OCI-LY7 (cell line): ENCODE results near the gene RAD21L1. TPM values are rescaled to one million over a fixed set of nuclear protein-coding genes. Genes with fewer than 3 reads are reported as not detected.

Experiments used
- BruUV-seq: library from RNA; stranded (reverse); fragments of 400-500 nt; replicated peaks from 2 replicates; lab custom pipeline; 2021; lab: Mats Ljungman, UMichigan
- CTCF ChIA-PET: fragments of 300-600 bp; sonication (Branson Sonifier 250); formaldehyde crosslinking; loops from one replicate; lab custom pipeline; 2022; ENCODE audit warnings: antibody characterized with exemption; ENCODE audit not compliant: unreplicated experiment; lab: Charles Lee
- POLR2A ChIA-PET: fragments of 300-600 bp; sonication (Branson Sonifier 250); formaldehyde crosslinking; loops from one replicate; lab custom pipeline; 2022; ENCODE audit warnings: antibody characterized with exemption; lab: Charles Lee
- DNase-seq: peaks from one replicate; pipeline ENCODE4 v3.0.0-alpha.2; 2015; ENCODE audit warnings: low spot score
- H2AFZ ChIP-seq: fragments of 200-600 bp; sonication (generic), shearing (Covaris generic); 2 replicates; pipeline ENCODE4 v1.6.1; 2014; ENCODE audit warnings: mild to moderate bottlenecking, antibody characterized with exemption, low read length, moderate library complexity
- H3K27ac ChIP-seq: fragments of 200-600 bp; sonication (generic); 2 replicates; pipeline ENCODE4 v1.5.1; 2014; ENCODE audit warnings: mixed run types, low read depth, mild to moderate bottlenecking, moderate library complexity, low read length, inconsistent platforms; ENCODE audit not compliant: poor library complexity, severe bottlenecking
- H3K36me3 ChIP-seq: fragments of 200-600 bp; sonication (generic); 2 replicates; pipeline ENCODE4 v1.6.1; 2014; ENCODE audit warnings: mild to moderate bottlenecking, antibody characterized with exemption, low read length, moderate library complexity, mixed read lengths; ENCODE audit not compliant: insufficient read depth
- H3K4me1 ChIP-seq: fragments of 200-600 bp; sonication (generic); 2 replicates; pipeline ENCODE4 v1.5.1; 2014; ENCODE audit warnings: mild to moderate bottlenecking, low read length; ENCODE audit not compliant: insufficient read depth, poor library complexity, severe bottlenecking
- H3K4me2 ChIP-seq: fragments of 200-600 bp; sonication (generic); 2 replicates; pipeline ENCODE4 v1.6.1; 2014; ENCODE audit warnings: mild to moderate bottlenecking, low read length
- H3K4me3 ChIP-seq: fragments of 200-600 bp; sonication (generic); 2 replicates; pipeline ENCODE4 v1.5.1; 2014; ENCODE audit warnings: mild to moderate bottlenecking, low read depth, low read length; ENCODE audit not compliant: poor library complexity, severe bottlenecking
- H3K79me2 ChIP-seq: fragments of 200-600 bp; sonication (generic); 2 replicates; pipeline ENCODE4 v1.6.1; 2016; ENCODE audit warnings: low read depth, mild to moderate bottlenecking, low read length, moderate library complexity, mixed read lengths; ENCODE audit not compliant: insufficient read depth
- H3K9me2 ChIP-seq: fragments of 200-600 bp; sonication (generic); 2 replicates; pipeline ENCODE4 v1.6.1; 2016; ENCODE audit warnings: mild to moderate bottlenecking, low read length, mixed read lengths; ENCODE audit not compliant: insufficient read depth
- H3K9me3 ChIP-seq: fragments of 200-600 bp; sonication (generic); 2 replicates; pipeline ENCODE4 v1.6.1; 2014; ENCODE audit warnings: mild to moderate bottlenecking, mixed run types, low read length, mixed read lengths
- H4K20me1 ChIP-seq: fragments of 200-600 bp; sonication (generic); 2 replicates; pipeline ENCODE4 v1.6.1; 2014; ENCODE audit warnings: mild to moderate bottlenecking, antibody characterized with exemption, low read length, moderate library complexity, mixed read lengths; ENCODE audit not compliant: insufficient read depth
- CTCF ChIP-seq: fragments of 200-600 bp; sonication (generic); conservative IDR thresholded peaks from 2 replicates; pipeline ENCODE4 v1.5.1; 2014; ENCODE audit warnings: mild to moderate bottlenecking, antibody characterized with exemption, low read length, moderate library complexity, mixed read lengths
- EZH2phosphoT487 ChIP-seq: fragments of 200-600 bp; sonication (generic); IDR thresholded peaks from 2 replicates; pipeline ENCODE4 v1.6.1; 2018; ENCODE audit warnings: low read depth, borderline replicate concordance, mild to moderate bottlenecking, mixed run types, antibody characterized with exemption, low read length, moderate library complexity, mixed read lengths
- intact Hi-C: fragments of 100-400 bp; cut with micrococcal nuclease; formaldehyde crosslinking; loops from one replicate; pipeline ENCODE4 v1.10.0; 2022; ENCODE audit not compliant: unreplicated experiment
- total RNA-seq, 2 experiments: library from RNA; depleted of rRNA in 1 of 2; stranded (reverse); fragments of >200 nt in 1 of 2; shearing (Covaris generic) in 1 of 2; gene quantifications; 2 replicates each; pipeline ENCODE4 v1.2.3, GENCODE V29; 2014 to 2022

The RAD21L1 gene
- total RNA-seq, 2 experiments from 2014 or later, result not detected

GRCh38 chr20:1264727-1265126, 38.9 kb downstream of the RAD21L1 start:
- Histone ChIP-seq H3K36me3 (no peaks in the 10 kb centered on the region), H3K9me3 (no peaks in the 10 kb centered on the region), H3K27ac (no peak overlapping the region), H3K4me1 (no peaks in the 10 kb centered on the region), H2AFZ (no peak overlapping the region), H3K4me2 (no peak overlapping the region), H3K79me2 (no peaks in the 10 kb centered on the region), H3K9me2 (no peaks in the 10 kb centered on the region), H4K20me1 (no peaks in the 10 kb centered on the region), H3K4me3 (no peak overlapping the region)
- ChIA-PET POLR2A (no interaction called here), CTCF (no interaction called here)
- BruUV-seq, result no TSS peak
- intact Hi-C loops, result no loop called here
- no peak for DNase-seq
- TF ChIP-seq CTCF (no peak), EZH2phosphoT487 (no peak)

GRCh38 chr20:1265226-1265915, 39.5 kb downstream of the RAD21L1 start:
- no TSS peak for BruUV-seq
- Histone ChIP-seq H3K4me3 (no peak overlapping the region), H2AFZ (no peak overlapping the region), H3K79me2 (no peaks in the 10 kb centered on the region), H3K27ac (no peak overlapping the region), H3K4me2 (no peak overlapping the region), H3K36me3 (no peaks in the 10 kb centered on the region), H3K9me3 (no peaks in the 10 kb centered on the region), H3K4me1 (no peaks in the 10 kb centered on the region), H4K20me1 (no peaks in the 10 kb centered on the region), H3K9me2 (no peaks in the 10 kb centered on the region)
- intact Hi-C loops, result no loop called here
- no peak for TF ChIP-seq CTCF
- no peak; the same call in 1 of the 2 replicates for TF ChIP-seq EZH2phosphoT487
- no peak for DNase-seq
- ChIA-PET POLR2A (no interaction called here), CTCF (no interaction called here)

DNA sequence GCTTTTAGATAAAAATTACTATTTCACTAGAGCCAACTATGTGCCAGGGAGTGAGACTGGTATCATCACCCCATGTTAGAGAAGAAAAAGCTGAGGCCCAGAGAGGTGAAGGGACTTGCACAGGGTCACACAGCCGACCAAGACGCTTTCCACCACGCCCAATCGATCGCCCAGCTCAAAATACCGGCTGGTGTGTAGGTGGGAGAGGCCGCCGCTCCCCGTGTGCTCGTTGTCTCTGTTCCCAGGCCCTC, 40.0 kb downstream of the RAD21L1 start:
- no TSS peak for BruUV-seq
- intact Hi-C loops, result no loop called here
- Histone ChIP-seq H3K4me2 (peak overlapping the region; percentile 26; the same call in 1 of the 2 replicates), H3K4me1 (no peaks in the 10 kb centered on the region), H3K4me3 (no peak overlapping the region), H3K27ac (no peak overlapping the region), H3K9me3 (no peaks in the 10 kb centered on the region), H3K9me2 (no peaks in the 10 kb centered on the region), H3K36me3 (no peaks in the 10 kb centered on the region), H3K79me2 (no peaks in the 10 kb centered on the region), H2AFZ (no peak overlapping the region), H4K20me1 (no peaks in the 10 kb centered on the region)
- no peak for TF ChIP-seq CTCF
- no peak for TF ChIP-seq EZH2phosphoT487
- POLR2A ChIA-PET, result no interaction called here
- CTCF ChIA-PET, result no interaction called here
- no peak for DNase-seq
